MCF 10A (cell line): ENCODE data around the gene MTG1. TPM values are rescaled to one million over a fixed set of nuclear protein-coding genes. Genes with fewer than 3 reads are reported as not detected.

Source experiments
- BruUV-seq: library from RNA; stranded (reverse); fragments of 400-500 nt; replicated peaks from 2 replicates; lab custom pipeline; 2021; lab: Mats Ljungman, UMichigan
- CTCF ChIA-PET: fragments of 300-600 bp; sonication (Branson Sonifier 250); formaldehyde crosslinking; extraction: SDS; loops from one replicate; lab custom pipeline; 2021; ENCODE audit warnings: antibody characterized with exemption, inconsistent platforms; lab: Yijun Ruan, JAX
- POLR2A ChIA-PET: fragments of 300-600, 350-650 bp; sonication (Branson Sonifier 250); formaldehyde crosslinking; extraction: SDS; loops from one replicate; lab custom pipeline; 2020; ENCODE audit warnings: antibody characterized with exemption, inconsistent platforms; lab: Yijun Ruan, JAX
- DNase-seq: peaks from one replicate; pipeline ENCODE4 v3.0.0-alpha.2; 2018; ENCODE audit not compliant: unreplicated experiment
- H3K27ac Mint-ChIP-seq: one replicate; pipeline ENCODE4 v1.8.0; 2022; ENCODE audit warnings: mild to moderate bottlenecking, low read depth, mixed read lengths; ENCODE audit not compliant: unreplicated experiment
- H3K27me3 Mint-ChIP-seq: one replicate; pipeline ENCODE4 v1.8.0; 2022; ENCODE audit warnings: mixed read lengths; ENCODE audit not compliant: insufficient read depth, unreplicated experiment
- H3K36me3 Mint-ChIP-seq: one replicate; pipeline ENCODE4 v1.8.0; 2022; ENCODE audit warnings: mild to moderate bottlenecking, moderate library complexity, mixed read lengths; ENCODE audit not compliant: insufficient read depth, unreplicated experiment
- H3K4me1 Mint-ChIP-seq: one replicate; pipeline ENCODE4 v1.8.0; 2022; ENCODE audit warnings: mixed read lengths; ENCODE audit not compliant: insufficient read depth, unreplicated experiment
- H3K4me3 Mint-ChIP-seq: one replicate; pipeline ENCODE4 v1.8.0; 2022; ENCODE audit warnings: mild to moderate bottlenecking, moderate library complexity, mixed read lengths; ENCODE audit not compliant: unreplicated experiment
- H3K9me3 Mint-ChIP-seq: one replicate; pipeline ENCODE4 v1.8.0; 2022; ENCODE audit warnings: mixed read lengths; ENCODE audit not compliant: unreplicated experiment
- intact Hi-C: fragments of 100-400 bp; cut with micrococcal nuclease; formaldehyde crosslinking; loops from 2 replicates; pipeline ENCODE4 v1.14.1; 2022
- total RNA-seq: library from RNA; stranded (reverse); gene quantifications from 2 replicates; pipeline ENCODE4 v1.2.3, GENCODE V29; 2022
- TF ChIP-seq, protein P1 (sequence below): fragments of 200-600 bp; IDR thresholded peaks from one replicate; pipeline ENCODE4 v1.8.0; 2022; ENCODE audit warnings: antibody characterized with exemption, mild to moderate bottlenecking; ENCODE audit not compliant: unreplicated experiment

MTG1 gene
- total RNA-seq, 1 experiment from 2014 or later: 71.6 TPM

DNA sequence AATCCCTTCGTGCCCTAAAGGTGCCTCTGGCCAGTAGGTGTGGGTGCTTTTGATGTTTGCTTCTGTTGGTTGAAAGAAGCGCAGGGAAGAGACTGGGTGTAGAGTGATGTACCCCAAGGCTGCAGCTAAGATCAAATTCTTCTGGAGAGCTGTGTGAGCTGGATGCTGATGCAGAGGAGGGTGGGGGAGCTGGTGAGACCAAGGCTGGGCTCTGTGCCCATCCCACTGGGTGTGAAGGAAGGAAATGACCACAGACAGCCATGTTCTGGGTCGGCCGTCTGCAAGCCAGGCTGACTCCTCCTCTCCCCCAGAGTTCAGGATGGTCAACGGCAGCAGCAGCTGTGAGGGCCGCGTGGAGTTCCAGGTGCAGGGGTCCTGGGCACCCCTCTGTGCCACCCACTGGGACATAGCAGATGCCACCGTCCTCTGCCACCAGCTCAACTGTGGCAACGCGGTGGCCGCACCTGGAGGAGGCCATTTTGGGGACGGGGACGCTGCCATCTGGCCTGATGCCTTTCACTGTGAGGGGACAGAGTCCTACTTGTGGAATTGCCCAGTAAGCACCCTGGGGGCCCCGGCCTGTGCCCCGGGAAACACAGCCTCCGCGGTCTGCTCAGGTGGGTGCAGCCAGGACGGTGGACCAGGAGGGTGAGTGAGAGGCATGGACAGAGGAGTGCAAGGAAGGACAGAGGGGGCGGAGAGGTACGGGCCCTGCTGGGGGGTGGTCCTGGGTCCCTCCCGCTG is 64.9 kb downstream of the MTG1 start:
- Mint-ChIP-seq H3K9me3 (no peaks in the 10 kb centered on the region), H3K27ac (no peak overlapping the region), H3K36me3 (no peaks in the 10 kb centered on the region), H3K4me1 (no peaks in the 10 kb centered on the region), H3K27me3 (no peaks in the 10 kb centered on the region), H3K4me3 (no peak overlapping the region)
- intact Hi-C loops: no loop called here
- no TSS peak for BruUV-seq
- no peak for DNase-seq
- ChIA-PET CTCF (no interaction called here), POLR2A (no interaction called here)
- TF ChIP-seq, protein P1, sequence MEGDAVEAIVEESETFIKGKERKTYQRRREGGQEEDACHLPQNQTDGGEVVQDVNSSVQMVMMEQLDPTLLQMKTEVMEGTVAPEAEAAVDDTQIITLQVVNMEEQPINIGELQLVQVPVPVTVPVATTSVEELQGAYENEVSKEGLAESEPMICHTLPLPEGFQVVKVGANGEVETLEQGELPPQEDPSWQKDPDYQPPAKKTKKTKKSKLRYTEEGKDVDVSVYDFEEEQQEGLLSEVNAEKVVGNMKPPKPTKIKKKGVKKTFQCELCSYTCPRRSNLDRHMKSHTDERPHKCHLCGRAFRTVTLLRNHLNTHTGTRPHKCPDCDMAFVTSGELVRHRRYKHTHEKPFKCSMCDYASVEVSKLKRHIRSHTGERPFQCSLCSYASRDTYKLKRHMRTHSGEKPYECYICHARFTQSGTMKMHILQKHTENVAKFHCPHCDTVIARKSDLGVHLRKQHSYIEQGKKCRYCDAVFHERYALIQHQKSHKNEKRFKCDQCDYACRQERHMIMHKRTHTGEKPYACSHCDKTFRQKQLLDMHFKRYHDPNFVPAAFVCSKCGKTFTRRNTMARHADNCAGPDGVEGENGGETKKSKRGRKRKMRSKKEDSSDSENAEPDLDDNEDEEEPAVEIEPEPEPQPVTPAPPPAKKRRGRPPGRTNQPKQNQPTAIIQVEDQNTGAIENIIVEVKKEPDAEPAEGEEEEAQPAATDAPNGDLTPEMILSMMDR: no peak

DNA sequence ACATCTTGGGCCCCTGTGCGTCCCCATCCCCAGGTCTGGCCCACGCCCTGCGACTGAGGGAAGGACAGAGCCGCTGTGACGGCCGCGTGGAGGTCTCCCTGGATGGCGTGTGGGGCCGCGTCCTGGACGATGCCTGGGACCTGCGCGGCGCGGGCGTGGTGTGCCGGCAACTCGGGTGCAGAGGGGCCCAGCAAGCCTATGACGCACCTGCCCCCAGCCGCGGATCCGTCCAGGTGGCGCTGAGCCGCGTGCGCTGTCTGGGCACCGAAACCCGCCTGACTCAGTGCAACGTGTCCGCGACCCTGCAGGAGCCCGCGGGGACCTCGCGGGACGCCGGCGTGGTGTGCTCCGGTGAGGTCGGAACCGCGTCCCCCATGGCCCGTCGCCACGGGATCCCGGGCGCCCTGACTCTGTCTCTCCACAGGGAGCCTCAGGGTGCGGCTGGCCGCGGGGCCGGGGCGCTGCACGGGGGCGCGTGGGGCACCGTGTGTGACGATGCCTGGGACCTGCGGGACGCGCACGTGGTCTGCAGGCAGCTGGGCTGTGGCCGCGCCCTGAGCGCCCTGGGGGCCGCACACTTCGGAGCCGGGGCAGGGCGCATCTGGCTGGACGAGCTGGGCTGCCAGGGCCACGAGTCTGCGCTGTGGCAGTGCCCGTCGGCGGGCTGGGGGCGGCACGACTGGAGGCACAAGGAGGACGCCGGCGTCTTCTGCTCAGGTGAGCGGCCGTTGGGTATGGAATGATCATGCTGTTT is 65.7 kb downstream of the MTG1 start:
- intact Hi-C loops: no loop called here
- ChIA-PET CTCF (interaction anchor here (1.4 kb wide), 1 partner anchor 154 kb away, joined by 4 read pairs; no protein-coding TSS in a partner anchor), POLR2A (no interaction called here)
- no peaks in the 10 kb centered on the region for H3K27me3 Mint-ChIP-seq
- TF ChIP-seq, protein P1: no peak
- no TSS peak for BruUV-seq
- no peak overlapping the region for H3K4me3 Mint-ChIP-seq
- H3K4me1 Mint-ChIP-seq: no peaks in the 10 kb centered on the region
- no peak overlapping the region for H3K27ac Mint-ChIP-seq
- H3K9me3 Mint-ChIP-seq: no peaks in the 10 kb centered on the region
- no peaks in the 10 kb centered on the region for H3K36me3 Mint-ChIP-seq
- no peak for DNase-seq

DNA sequence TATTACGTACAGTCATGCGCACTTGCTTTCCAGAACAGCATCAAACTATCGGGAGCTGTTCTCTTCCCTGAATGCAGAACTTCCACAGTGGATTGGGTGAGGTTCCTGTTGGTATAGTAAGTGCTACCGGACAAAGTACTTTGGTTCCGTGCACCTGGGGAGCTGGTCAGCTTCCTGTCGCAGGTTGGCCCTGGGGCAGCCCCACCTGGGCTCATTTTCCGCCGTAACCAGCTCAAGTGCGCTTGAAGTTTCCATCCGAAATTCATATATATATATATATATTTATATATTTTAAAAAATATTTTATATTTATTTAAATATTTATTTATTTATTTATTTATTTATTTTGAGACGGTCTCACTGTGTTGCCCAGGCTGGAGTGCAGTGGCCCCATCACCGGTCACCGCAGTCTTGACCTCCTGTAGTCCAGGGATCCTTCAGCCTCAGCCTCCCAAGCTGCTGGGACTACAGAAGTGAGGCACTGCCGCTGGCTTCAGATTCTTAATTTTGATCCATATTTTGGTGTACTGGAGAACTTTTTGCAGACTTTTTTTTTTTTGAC is 66.3 kb downstream of the MTG1 start:
- TF ChIP-seq, protein P1: no peak
- CTCF ChIA-PET: interaction anchor here (1.4 kb wide), 1 partner anchor 154 kb away, joined by 4 read pairs; no protein-coding TSS in a partner anchor
- Mint-ChIP-seq H3K27ac (no peak overlapping the region), H3K4me1 (no peaks in the 10 kb centered on the region), H3K27me3 (no peaks in the 10 kb centered on the region), H3K36me3 (no peaks in the 10 kb centered on the region), H3K9me3 (no peaks in the 10 kb centered on the region), H3K4me3 (no peak overlapping the region)
- BruUV-seq: no TSS peak
- DNase-seq: no peak
- POLR2A ChIA-PET: no interaction called here
- intact Hi-C loops: no loop called here

DNA sequence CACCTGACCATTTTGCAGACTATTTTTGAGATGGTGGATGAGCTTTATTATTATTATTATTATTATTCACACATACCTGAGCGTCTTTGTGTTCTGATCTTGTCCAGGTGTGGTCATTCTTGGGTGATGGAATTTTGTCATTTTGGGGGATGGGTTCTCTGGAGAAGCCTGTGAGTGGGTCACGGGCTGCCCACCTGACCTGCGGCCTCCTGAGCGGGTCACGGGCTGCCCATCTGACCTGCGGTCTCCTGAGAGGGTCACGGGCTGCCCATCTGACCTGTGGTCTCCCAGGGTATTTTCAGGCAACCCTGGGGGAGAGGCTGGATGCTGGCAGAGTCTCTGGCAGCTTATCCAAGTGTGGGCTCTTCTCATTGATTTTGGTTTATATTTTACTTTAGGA is 67.1 kb downstream of the MTG1 start:
- intact Hi-C loops: no loop called here
- H3K36me3 Mint-ChIP-seq: no peaks in the 10 kb centered on the region
- no peak overlapping the region for H3K4me3 Mint-ChIP-seq

More for the DNA sequence above, 67.1 kb downstream of the MTG1 start:
- Mint-ChIP-seq H3K27me3 (no peaks in the 10 kb centered on the region), H3K27ac (no peak overlapping the region), H3K4me1 (no peaks in the 10 kb centered on the region), H3K9me3 (no peaks in the 10 kb centered on the region)
- no TSS peak for BruUV-seq
- ChIA-PET CTCF (interaction anchor here (1.4 kb wide), 1 partner anchor 153 kb away, joined by 4 read pairs; no protein-coding TSS in a partner anchor), POLR2A (no interaction called here)
- DNase-seq: no peak
- TF ChIP-seq, protein P1: no peak
